Spleen (tissue), 11 donors: Measurements from ENCODE around the gene NFS1. TPM values are rescaled to one million over a fixed set of nuclear protein-coding genes. Genes with fewer than 3 reads are reported as not detected.
A peak's percentile ranks its signal among the peaks of the same experiment; 100 is the strongest.

ENCODE experiments used
- DNase-seq: peaks from one replicate; pipeline ENCODE4 v3.0.0-alpha.2; 2020
- H3K27ac ChIP-seq, 8 donors: fragments of 200-600 bp; sonication (generic) in 7 of 8; 1 replicate in 4 of 8; 2 replicates in 4 of 8; pipeline versions ENCODE4 v1.5.0 to v1.8.0; 2016 to 2021; ENCODE audit warnings: inconsistent platforms in 4 of 8, mild to moderate bottlenecking in 4 of 8, moderate library complexity in 1 of 8
- H3K27me3 ChIP-seq, 7 donors: fragments of 200-600 bp; sonication (generic) in 6 of 7; replicated peaks in 1 of 7; 1 replicate in 4 of 7; 2 replicates in 3 of 7; pipeline versions ENCODE4 v1.5.0 to v1.8.0; 2016 to 2021; ENCODE audit warnings: inconsistent platforms in 3 of 7, mild to moderate bottlenecking in 1 of 7
- H3K36me3 ChIP-seq, 6 donors: fragments of 200-600 bp; sonication (generic) in 5 of 6; 1 replicate in 4 of 6; 2 replicates in 2 of 6; pipeline versions ENCODE4 v1.5.0 to v1.8.0; 2016 to 2021; ENCODE audit warnings: inconsistent platforms in 2 of 6
- H3K4me1 ChIP-seq, 6 donors: fragments of 200-600 bp; sonication (generic) in 5 of 6; 1 replicate in 3 of 6; 2 replicates in 3 of 6; pipeline versions ENCODE4 v1.5.0 to v1.8.0; 2016 to 2021; ENCODE audit warnings: inconsistent platforms in 3 of 6
- H3K4me3 ChIP-seq, 8 donors: fragments of 200-600 bp; sonication (generic) in 7 of 8; 1 replicate in 4 of 8; 2 replicates in 4 of 8; pipeline versions ENCODE4 v1.5.0 to v1.8.0; 2016 to 2021; ENCODE audit warnings: inconsistent platforms in 4 of 8, mild to moderate bottlenecking in 4 of 8, moderate library complexity in 2 of 8
- H3K9me3 ChIP-seq, 8 donors: fragments of 200-600 bp; sonication (generic) in 7 of 8; 1 replicate in 4 of 8; 2 replicates in 4 of 8; pipeline versions ENCODE4 v1.5.0 to v1.8.0; 2016 to 2021; ENCODE audit warnings: inconsistent platforms in 4 of 8
- CTCF ChIP-seq, 11 experiments: fragments of 200-600 bp in 7 of 11; fragments of 450-650 bp in 4 of 11; sonication (generic) in 4 of 11; IDR thresholded peaks in 8 of 11; conservative IDR thresholded peaks in 3 of 11; 1 replicate in 7 of 11; 2 replicates in 4 of 11; pipeline versions ENCODE4 v1.4.0 to v1.8.0; 2016 to 2021; ENCODE audit warnings: antibody characterized with exemption in 11 of 11, inconsistent platforms in 4 of 11, mild to moderate bottlenecking in 1 of 11
- POLR2A ChIP-seq, 3 donors: fragments of 450-650 bp; IDR thresholded peaks; one replicate each; pipeline ENCODE4 v1.5.1; 2017; ENCODE audit warnings: antibody characterized with exemption in 3 of 3, mild to moderate bottlenecking in 1 of 3
- POLR2AphosphoS5 ChIP-seq, 3 donors: sonication (generic); formaldehyde crosslinking; IDR thresholded peaks; one replicate each; pipeline ENCODE4 v1.5.1; 2017; ENCODE audit warnings: antibody characterized with exemption in 3 of 3
- WGBS, 5 donors: extraction: QIAGEN DNeasy Blood & Tissue Kit in 3 of 5; methylation state at CpG; one replicate each; pipeline versions ENCODE4 v1.1.5 to v1.1.7; 2013 to 2018; 5-methylcytosine and 5-hydroxymethylcytosine counted together
- intact Hi-C: fragments of 100-400 bp; cut with DNase I; formaldehyde crosslinking; loops from one replicate; pipeline ENCODE4 v1.15.0; 2023; ENCODE audit warnings: low total_unique reads
- polyA plus RNA-seq, 3 donors: library from polyadenylated mRNA; stranded (reverse); fragments of 200-250 nt; gene quantifications; one replicate each; pipeline ENCODE4 v1.2.1, GENCODE V29; 2013
- total RNA-seq, 7 donors: library from RNA; depleted of rRNA in 3 of 7; stranded (reverse); fragments of >200 nt in 3 of 7; fragmentation: NEBNext Ultra II Directional in 4 of 7; extraction: Animal tissue kit (Norgen Biotek cat#: 25700) in 4 of 7; gene quantifications; one replicate each; pipeline versions ENCODE4 v1.1.0 to v1.2.1, GENCODE V29; 2016 to 2021
- donor health status: healthy with polysubstance abuse.
- donor health status: DM: no; HTN: no; CAD: no; lungs with moderate emphysema.
- donor health status: DM: no; HTN: no; CAD: no.
- donor health status: Bipolar disorder and iron deficiency.
- donor health status: healthy.
- donor health status: DM: no; HTN: no; CAD: no.
- donor health status: DM: yes; HTN: yes; CAD: no.

NFS1 gene
- total and polyA plus RNA-seq, 10 donors: 21.3 to 40.8 (median 25.7) TPM

- Histone ChIP-seq H3K4me3 (peak overlapping the region in 1 of 8 donors; percentile 15), H3K9me3 (no peaks in the 10 kb centered on the region), H3K27me3 (no peaks in the 10 kb centered on the region), H3K27ac (no peak overlapping the region), H3K4me1 (peaks cover 76 to 100% (median 100%) of the 10 kb centered on the region in 6 donors), H3K36me3 (peaks cover 8 to 100% (median 98%) of the 10 kb centered on the region in 6 donors)
- no peak for DNase-seq
- TF ChIP-seq POLR2A (IDR thresholded peaks at IDR 0.05) (no peak), POLR2AphosphoS5 (IDR thresholded peaks at IDR 0.05) (no peak), CTCF (IDR thresholded peaks at IDR 0.05 in 8 of 11, conservative IDR thresholded peaks at IDR 0.05 in 3 of 11) (no peak)
- intact Hi-C loops: loop anchor here (10.0 kb wide), 1 partner anchor 150 kb away; no protein-coding TSS in a partner anchor
These were observed 35.2 kb upstream of the NFS1 start for GRCh38 chr20:35734374-35734773.

GRCh38 chr20:35732644-35732982 lies 33.5 kb upstream of the NFS1 start:
- intact Hi-C loops: loop anchor here (10.0 kb wide), 1 partner anchor 152 kb away; no protein-coding TSS in a partner anchor

GRCh38 chr20:35731862-35732643 lies 32.9 kb upstream of the NFS1 start:
- peaks cover 57 to 97% (median 87%) of the 10 kb centered on the region in 6 donors for H3K4me1 ChIP-seq
- no peaks in the 10 kb centered on the region for H3K27me3 ChIP-seq
- intact Hi-C loops: loop anchor here (10.0 kb wide), 1 partner anchor 153 kb away; no protein-coding TSS in a partner anchor
- H3K27ac ChIP-seq: no peak overlapping the region
- 87 to 92% (median 90%) methylated on average over 24 of the region's 24 CpGs for WGBS, 5 donors
- TF ChIP-seq POLR2AphosphoS5 (IDR thresholded peaks at IDR 0.05) (peak in 1 of 3 donors; percentile 32), POLR2A (IDR thresholded peaks at IDR 0.05) (no peak), CTCF (IDR thresholded peaks at IDR 0.05 in 8 of 11, conservative IDR thresholded peaks at IDR 0.05 in 3 of 11) (no peak)
- no peaks in the 10 kb centered on the region for H3K9me3 ChIP-seq
- no peak for DNase-seq
- H3K4me3 ChIP-seq: no peak overlapping the region
- H3K36me3 ChIP-seq: peaks cover 12 to 100% (median 98%) of the 10 kb centered on the region in 6 donors

More at GRCh38 chr20:35732644-35732982, 33.5 kb upstream of the NFS1 start:
- no peak overlapping the region for H3K4me3 ChIP-seq
- 31 to 69% (median 59%) methylated on average over 1 of the region's 1 CpG for WGBS, 5 donors
- TF ChIP-seq POLR2A (IDR thresholded peaks at IDR 0.05): no peak
- no peak for TF ChIP-seq CTCF (IDR thresholded peaks at IDR 0.05 in 8 of 11, conservative IDR thresholded peaks at IDR 0.05 in 3 of 11)
- peaks cover 12 to 100% (median 98%) of the 10 kb centered on the region in 6 donors for H3K36me3 ChIP-seq
- H3K9me3 ChIP-seq: no peaks in the 10 kb centered on the region
- no peak for DNase-seq
- H3K27ac ChIP-seq: no peak overlapping the region
- H3K27me3 ChIP-seq: no peaks in the 10 kb centered on the region
- peaks cover 62 to 99% (median 89%) of the 10 kb centered on the region in 6 donors for H3K4me1 ChIP-seq

- Histone ChIP-seq H3K27ac (no peak overlapping the region), H3K9me3 (no peaks in the 10 kb centered on the region), H3K4me1 (peaks cover 56 to 97% (median 82%) of the 10 kb centered on the region in 6 donors), H3K27me3 (no peaks in the 10 kb centered on the region), H3K36me3 (peaks cover 12 to 100% (median 99%) of the 10 kb centered on the region in 6 donors), H3K4me3 (no peak overlapping the region)
- DNase-seq: no peak
- no peak for TF ChIP-seq POLR2AphosphoS5 (IDR thresholded peaks at IDR 0.05)
- intact Hi-C loops: loop anchor here (10.0 kb wide), 1 partner anchor 153 kb away; no protein-coding TSS in a partner anchor
- WGBS, 5 donors: 68 to 86% (median 78%) methylated on average over 2 of the region's 2 CpGs
These were observed 32.3 kb upstream of the NFS1 start for GRCh38 chr20:35731469-35731788.
